Activated naive CD8-positive, alpha-beta T cell treated with anti-CD3 and anti-CD28 coated beads, Interleukin-2, amount 50 U/mL, for 16 hours (primary cell): Measurements from ENCODE around the gene MTM1.

Experiments used
- DNase-seq: peaks from one replicate; pipeline ENCODE4 v3.0.0-alpha.2; 2020; ENCODE audit warnings: low read depth, low spot score

The MTM1 gene

GRCh38 chrX:150712619-150713018 is 144.2 kb downstream of the MTM1 start:
- no peak for DNase-seq

- no peak for DNase-seq
These were observed 146.8 kb downstream of the MTM1 start for GRCh38 chrX:150715184-150715583.

GRCh38 chrX:150719621-150720020 is 151.2 kb downstream of the MTM1 start:
- no peak for DNase-seq
